Cardiac muscle cell (in vitro differentiated cells and primary cell): ENCODE results near the gene CAMKK1. TPM values are rescaled to one million over a fixed set of nuclear protein-coding genes. Genes with fewer than 3 reads are reported as not detected.
A peak's percentile ranks its signal among the peaks of the same experiment; 100 is the strongest.

Source experiments
- DNase-seq, 2 donors: peaks; one replicate each; pipeline versions ENCODE4 v3.0.0 to v3.0.0-alpha.2; 2010 to 2017; ENCODE audit warnings: low read depth in 1 of 2, low spot score in 1 of 2
- H3K27ac ChIP-seq: fragments of 200-600 bp; sonication (generic); 2 replicates; pipeline ENCODE4 v1.5.1; 2016
- H3K27me3 ChIP-seq: fragments of 200-600 bp; sonication (generic); 2 replicates; pipeline ENCODE4 v1.6.0; 2016; ENCODE audit warnings: control low read depth
- H3K36me3 ChIP-seq: fragments of 200-600 bp; sonication (generic); 2 replicates; pipeline ENCODE4 v1.5.1; 2016; ENCODE audit warnings: control low read depth
- H3K4me1 ChIP-seq: fragments of 200-600 bp; sonication (generic); 2 replicates; pipeline ENCODE4 v1.8.1; 2017; ENCODE audit warnings: low read depth, mild to moderate bottlenecking, mixed run types
- H3K4me3 ChIP-seq: fragments of 200-600 bp; sonication (generic); 2 replicates; pipeline ENCODE4 v1.5.1; 2016; ENCODE audit warnings: mild to moderate bottlenecking
- H3K9me3 ChIP-seq: fragments of 200-600 bp; sonication (generic); 2 replicates; pipeline ENCODE4 v1.5.1; 2017; ENCODE audit warnings: low read depth, mild to moderate bottlenecking, control low read depth
- CTCF ChIP-seq: IDR thresholded peaks from 2 replicates; pipeline ENCODE4 v1.5.1; 2012; ENCODE audit warnings: low read depth, mild to moderate bottlenecking, low read length
- polyA plus RNA-seq: library from polyadenylated mRNA; unstranded; fragments of >200 nt; fragmentation: Nextera tagmentation; extraction: Ambion mirVana; gene quantifications from 2 replicates; pipeline ENCODE4 v1.2.1, GENCODE V29; 2016
- total RNA-seq: library from RNA; depleted of rRNA; stranded (reverse); fragments of >200 nt; gene quantifications from 2 replicates; pipeline ENCODE4 v1.2.3, GENCODE V29; 2016

CAMKK1 gene
- total and polyA plus RNA-seq, 2 experiments from 2014 or later, result 7.7 to 12.4 TPM

GRCh38 chr17:3894188-3894587, 1.3 kb upstream of the CAMKK1 start:
- TF ChIP-seq CTCF, result no peak
- Histone ChIP-seq H3K36me3 (no peaks in the 10 kb centered on the region), H3K27ac (peak overlapping the region; percentile 74), H3K4me1 (peaks cover 22% of the 10 kb centered on the region), H3K4me3 (no peak overlapping the region), H3K9me3 (no peaks in the 10 kb centered on the region), H3K27me3 (peaks cover 8% of the 10 kb centered on the region)
- no peak for DNase-seq

GRCh38 chr17:3893720-3894116, 865 bp upstream of the CAMKK1 start:
- Histone ChIP-seq H3K27ac (peak overlapping the region; percentile 58), H3K36me3 (no peaks in the 10 kb centered on the region), H3K9me3 (no peaks in the 10 kb centered on the region), H3K27me3 (peaks cover 8% of the 10 kb centered on the region), H3K4me3 (no peak overlapping the region), H3K4me1 (peaks cover 22% of the 10 kb centered on the region)
- no peak for DNase-seq
- TF ChIP-seq CTCF, result no peak

DNA sequence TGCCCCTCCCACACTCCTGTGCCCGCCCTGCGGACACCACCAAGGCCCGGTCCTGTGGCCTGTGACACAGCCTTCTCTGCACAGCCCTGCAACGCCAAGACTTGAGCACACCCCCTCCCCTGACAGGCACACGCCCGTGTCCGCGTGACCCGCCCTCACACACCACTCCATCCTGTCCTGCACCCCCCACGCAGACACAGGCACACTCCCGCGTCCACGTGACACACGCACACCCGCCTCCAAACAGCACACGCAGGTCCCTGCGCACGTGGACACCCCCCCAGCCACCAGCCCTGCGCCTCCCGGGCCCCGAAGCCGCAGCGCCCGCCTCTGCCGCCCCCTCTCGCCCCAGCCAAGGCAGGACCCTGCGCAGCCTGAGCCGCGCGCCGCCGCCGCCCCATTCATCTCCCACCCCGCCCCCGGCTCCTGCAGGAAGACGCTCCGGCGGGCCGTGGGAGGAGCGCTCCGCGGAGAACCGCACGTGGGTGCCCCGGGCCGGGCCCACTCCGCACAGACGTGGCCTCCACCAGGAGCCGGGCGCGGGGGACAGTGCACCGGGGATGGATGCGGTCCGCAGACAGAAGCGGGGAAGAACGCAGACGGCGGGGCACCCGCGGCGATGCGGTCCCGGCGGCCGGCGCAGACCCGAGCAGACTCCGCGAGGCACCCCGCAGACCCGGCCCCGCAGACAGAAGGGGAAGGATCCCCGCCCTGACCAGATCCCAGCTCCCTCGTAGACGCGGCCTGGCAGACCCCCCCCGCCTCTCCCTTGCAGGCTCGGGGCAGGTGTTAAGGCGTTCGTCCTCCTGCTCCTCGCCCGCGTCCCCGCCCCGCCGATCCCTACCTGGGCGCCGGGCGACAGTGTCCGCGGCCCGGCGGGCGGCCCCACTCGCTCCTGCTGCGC, 506 bp downstream of the CAMKK1 start:
- Histone ChIP-seq H3K4me3 (peak overlapping the region; percentile 88), H3K27ac (no peak overlapping the region), H3K9me3 (no peaks in the 10 kb centered on the region), H3K4me1 (peaks cover 22% of the 10 kb centered on the region), H3K36me3 (no peaks in the 10 kb centered on the region), H3K27me3 (peaks cover 8% of the 10 kb centered on the region)
- peak; percentile 66 to 67 for DNase-seq
- TF ChIP-seq CTCF, result no peak

GRCh38 chr17:3891626-3892094, 1.2 kb downstream of the CAMKK1 start:
- Histone ChIP-seq H3K36me3 (no peaks in the 10 kb centered on the region), H3K9me3 (no peaks in the 10 kb centered on the region), H3K27ac (no peak overlapping the region), H3K4me3 (peak overlapping the region; percentile 88), H3K4me1 (peaks cover 22% of the 10 kb centered on the region), H3K27me3 (peaks cover 8% of the 10 kb centered on the region)
- no peak for DNase-seq
- TF ChIP-seq CTCF, result no peak

- H3K27ac ChIP-seq, result no peak overlapping the region
- DNase-seq, result no peak
- peaks cover 22% of the 10 kb centered on the region for H3K4me1 ChIP-seq
- no peaks in the 10 kb centered on the region for H3K36me3 ChIP-seq
- H3K4me3 ChIP-seq, result no peak overlapping the region
- no peaks in the 10 kb centered on the region for H3K9me3 ChIP-seq
- TF ChIP-seq CTCF, result no peak
- H3K27me3 ChIP-seq, result peaks cover 8% of the 10 kb centered on the region
These were observed 2.0 kb downstream of the CAMKK1 start for GRCh38 chr17:3890878-3891219.
